HG03575 (cell line): Measurements from ENCODE around the gene TEX22.
"Not testable (repeated sequence)": the region's sequence is repeated elsewhere in the genome, so short reads cannot be mapped to it uniquely, and the experiment has no call there.

Experiments
- ATAC-seq: cut with Tn5 transposase; IDR thresholded peaks from one replicate; pipeline ENCODE4 v1.9.1; 2021; ENCODE audit not compliant: unreplicated experiment, insufficient number of reproducible peaks, low FRiP score; ENCODE audit errors: extremely low read depth

The TEX22 gene

DNA sequence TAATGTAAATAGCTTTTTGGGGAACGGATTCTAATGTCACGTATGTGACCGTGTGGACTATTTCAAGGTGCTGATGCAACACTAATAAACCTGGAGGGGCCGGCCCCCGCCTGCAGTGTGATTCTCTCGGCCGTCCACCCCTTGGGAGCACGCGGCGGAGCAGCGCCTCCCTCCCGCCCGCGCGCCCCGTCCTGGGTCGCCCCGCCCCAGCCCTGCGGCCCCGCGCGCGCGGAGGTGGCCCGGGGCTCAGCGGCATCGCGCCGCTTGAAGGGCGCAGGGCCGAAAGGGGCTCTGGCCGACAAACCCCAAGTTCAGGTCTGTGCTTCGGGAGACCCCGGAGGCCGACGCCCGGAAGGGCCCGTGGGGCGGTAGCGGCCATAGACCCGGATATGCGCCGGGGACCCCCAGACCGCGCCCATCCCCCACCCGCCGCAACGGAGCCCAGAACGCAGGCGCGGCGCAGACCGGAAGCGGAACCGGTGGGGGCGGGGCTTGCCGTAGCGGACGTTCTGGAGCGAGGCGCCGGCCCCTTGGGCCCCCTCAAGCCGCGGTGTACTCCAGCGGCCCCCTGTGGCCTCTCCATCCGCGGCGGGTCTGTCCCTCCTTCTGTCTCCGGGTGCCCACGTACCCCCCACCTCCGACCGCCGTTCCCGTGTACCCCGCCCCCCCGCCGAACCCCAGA lies at the start of gene TEX22:
Gene TEX22, plus strand, starts transcription at position 495 of the 682 bp plus-strand sequence. CDS start 803 bp downstream, outside the sequence.
- no peak for ATAC-seq

DNA sequence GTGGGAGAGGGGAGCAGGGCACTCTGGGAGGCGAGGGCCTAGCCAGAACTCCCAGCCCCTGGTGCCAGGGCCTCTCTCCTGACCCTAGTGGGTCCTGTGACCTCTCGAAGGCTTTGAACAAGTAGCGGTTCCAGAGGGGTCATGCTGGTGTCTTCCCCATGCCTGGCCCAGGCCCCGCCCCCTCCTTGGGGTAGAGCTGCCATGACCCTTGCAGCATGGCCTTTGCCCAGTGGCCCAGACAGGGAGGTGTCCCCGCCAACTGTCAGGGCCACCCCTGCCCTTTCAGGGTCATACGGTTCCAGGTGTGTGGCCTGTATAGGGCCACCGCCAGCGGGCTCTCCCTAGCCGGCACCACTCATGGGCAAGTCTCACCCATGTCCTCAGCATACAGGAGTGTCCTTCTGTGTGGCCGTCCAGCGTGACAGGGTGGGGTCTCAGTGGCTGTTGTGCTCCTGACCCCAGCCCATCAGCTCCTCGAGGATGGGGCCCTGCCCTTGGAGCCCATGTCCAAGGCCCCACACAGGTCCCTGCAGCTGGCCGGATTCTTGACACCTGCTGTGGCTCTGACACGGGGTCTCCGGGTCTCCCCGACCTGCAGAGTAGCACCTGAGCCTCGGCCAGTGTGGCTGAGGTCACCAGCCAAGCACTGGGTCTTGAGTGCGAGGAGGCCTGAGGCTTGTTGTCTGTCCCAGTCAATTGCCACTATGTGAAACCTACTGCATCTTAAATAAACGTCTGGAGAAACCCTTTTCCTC lies 49.2 kb upstream of the TEX22 start:
- no peak for ATAC-seq

DNA sequence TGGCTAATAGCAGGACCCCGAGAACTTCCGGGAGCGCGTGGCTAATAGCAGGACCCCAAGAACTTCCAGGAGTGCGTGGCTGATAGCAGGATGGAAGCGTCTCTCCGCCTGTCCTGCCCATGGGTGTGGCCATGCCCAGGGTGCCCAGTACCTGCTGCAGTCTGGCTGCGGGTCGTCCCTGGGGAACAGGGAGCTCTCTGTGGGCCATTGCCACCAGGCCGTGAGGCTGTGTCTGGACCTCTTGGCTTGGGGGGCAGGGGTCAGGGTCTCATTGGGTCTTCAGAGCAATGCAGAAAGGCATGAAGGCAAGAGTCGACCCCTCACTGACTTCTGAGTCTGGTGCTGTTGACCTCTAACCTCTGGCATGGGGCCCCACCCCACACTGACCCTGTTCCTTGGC lies 48.3 kb upstream of the TEX22 start:
- ATAC-seq, result no peak

DNA sequence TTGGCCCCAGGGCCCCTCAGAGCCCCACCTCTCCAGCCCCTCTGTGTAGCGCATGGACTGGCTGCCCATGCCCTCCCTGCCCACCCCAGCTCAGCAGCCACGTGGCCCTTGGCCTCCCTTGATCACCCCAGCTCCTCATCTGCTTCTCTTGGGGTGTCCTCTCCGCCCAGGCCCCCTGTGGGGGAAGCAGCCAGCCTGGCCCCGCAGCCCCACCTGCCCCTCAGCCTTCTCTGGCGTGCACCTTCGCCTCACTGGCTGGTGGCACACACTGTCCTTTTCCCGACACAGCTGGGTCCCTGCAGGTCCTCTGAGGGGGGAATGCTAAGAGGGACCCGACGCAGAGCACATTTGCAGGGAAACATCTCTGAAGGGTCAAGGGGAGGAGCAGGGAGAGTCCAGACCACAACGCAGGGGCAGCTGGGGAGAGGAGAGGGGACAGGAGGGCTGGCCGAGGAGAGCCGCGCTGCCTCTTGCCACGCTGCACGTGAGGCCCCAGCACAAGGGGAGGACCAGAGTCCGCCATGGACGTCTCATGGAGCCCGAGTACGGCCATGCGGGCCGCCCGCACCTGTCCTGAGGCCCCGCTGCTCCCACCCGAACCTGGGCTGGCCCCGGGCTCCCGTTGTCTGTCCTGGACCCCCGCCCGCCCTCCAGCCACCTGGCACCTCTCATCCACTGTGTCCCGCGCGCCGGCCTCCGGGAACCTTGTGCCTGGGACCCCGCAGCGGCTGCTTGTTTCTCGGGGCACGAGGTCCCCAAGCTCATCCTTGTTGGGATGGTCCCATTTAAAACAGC lies 47.7 kb upstream of the TEX22 start:
- no peak for ATAC-seq

GRCh38 chr14:105351410-105351809 lies 46.9 kb upstream of the TEX22 start:
- no peak for ATAC-seq

DNA sequence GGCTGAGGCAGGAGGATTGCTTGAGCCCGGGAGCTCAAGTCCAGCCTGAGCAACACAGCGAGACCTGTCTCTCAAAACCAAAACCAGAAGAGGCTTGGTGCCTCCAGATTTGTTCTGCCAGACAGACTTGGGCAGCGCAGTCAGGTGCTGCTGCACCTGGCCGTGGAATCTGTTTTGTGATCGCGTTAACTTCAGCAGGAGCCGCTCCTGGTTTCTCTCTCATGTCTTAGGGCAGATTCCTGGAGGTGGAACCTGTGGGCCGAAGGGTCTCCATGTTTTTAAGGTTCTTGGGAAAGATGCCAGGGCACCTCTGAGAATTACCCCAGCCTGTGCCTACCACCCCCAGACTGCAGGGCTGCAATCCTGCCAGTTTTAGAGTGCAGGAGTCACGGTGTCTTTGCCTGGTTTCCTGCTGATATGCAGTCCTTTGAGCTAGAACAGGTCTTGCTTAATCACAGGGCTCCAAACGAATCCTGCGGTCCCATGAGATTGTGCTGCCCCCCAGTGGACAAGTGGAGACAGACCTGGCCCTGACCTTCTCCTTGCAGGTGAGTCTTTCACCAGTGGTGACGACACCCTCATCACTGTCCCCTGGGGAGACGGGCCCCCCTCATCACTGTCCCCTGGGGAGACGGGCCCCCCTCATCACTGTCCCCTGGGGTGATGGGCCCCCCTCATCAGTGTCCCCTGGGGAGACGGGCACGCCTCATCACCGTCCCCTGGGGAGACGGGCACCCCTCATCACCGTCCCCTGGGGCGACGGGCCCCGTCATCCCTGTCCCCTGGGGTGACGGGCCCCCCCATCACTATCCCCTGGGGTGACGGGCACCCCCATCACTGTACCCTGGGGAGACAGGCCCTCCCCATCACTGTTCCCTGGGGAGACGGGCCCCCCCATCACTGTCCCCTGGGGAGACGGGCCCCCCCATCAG lies 46.2 kb upstream of the TEX22 start:
- ATAC-seq, result no peak

DNA sequence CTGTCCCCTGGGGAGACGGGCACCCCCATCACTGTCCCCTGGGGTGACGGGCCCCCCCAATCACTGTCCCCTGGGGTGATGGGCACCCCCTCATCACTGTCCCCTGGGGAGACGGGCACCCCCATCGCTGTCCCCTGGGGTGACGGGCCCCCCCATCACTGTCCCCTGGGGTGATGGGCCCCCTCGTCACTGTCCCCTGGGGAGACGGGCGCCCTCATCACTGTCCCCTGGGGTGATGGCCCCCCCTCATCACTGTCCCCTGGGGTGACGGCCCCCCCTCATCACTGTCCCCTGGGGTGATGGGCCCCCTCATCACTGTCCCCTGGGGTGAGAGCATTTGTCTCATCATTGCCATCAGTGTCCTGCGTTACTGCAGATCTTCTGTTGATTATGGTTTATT lies 45.2 kb upstream of the TEX22 start:
- ATAC-seq, result no peak

DNA sequence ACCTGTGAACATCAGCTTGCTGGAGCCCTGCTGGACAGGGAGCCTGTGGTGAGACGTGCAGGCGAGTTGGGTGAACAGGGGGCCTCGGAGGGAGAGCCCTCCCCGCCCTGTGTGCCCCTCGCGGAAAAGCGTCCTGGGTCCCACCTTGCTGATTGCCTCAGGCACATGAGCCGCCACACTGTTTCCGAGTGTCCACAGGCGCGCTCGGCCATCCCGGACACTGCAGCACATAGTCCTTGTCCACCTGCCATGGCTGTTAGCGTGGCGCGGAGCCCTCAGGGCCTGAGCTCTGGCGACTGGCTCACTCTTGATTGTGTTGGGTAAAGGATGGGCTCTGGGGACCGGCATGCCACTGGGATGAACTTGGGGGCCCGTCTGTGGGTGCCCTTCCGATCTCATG lies 43.8 kb upstream of the TEX22 start:
- no peak for ATAC-seq

GRCh38 chr14:105355049-105355575 lies 43.2 kb upstream of the TEX22 start:
- no peak for ATAC-seq

- no peak for ATAC-seq
These were observed 42.3 kb upstream of the TEX22 start for GRCh38 chr14:105355850-105356604.

- ATAC-seq, result no peak
These were observed 41.4 kb upstream of the TEX22 start for GRCh38 chr14:105356927-105357326.

- ATAC-seq, result no peak
These were observed 40.7 kb upstream of the TEX22 start for GRCh38 chr14:105357626-105358025.

DNA sequence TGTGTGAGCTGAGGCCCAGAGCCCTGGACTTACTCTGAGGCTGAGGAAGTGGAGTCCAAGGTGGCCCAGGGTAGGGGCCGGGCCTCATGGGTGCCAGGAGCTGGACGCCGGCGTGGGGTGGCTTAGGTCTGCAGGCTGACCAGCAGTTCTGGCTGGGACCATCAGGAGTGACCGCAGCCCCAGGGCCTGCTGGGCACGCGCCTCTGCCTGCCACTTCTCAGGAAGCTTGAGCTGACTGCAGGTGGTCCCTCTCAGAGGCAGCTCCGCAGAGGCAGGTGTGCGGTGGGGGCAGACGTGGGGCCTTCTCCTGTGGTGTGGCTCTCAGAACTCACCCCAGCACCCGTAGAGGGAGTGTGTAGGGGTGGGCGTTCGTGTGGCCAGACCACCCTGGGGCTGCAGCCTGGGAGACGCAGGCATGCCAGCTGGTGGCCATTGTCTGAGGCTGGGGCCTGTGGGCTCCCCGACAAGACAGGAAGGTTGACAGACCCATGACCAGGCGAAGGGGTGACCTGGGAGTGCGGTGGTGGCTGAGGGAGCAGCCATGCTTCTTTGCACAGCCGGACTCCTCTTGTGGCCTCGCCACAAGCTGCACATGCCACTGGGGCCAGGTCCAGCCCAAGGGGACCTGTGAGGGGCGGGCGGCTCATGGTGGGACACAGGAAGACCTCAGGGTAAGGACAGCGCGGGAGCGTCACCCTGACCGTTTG lies 40.0 kb upstream of the TEX22 start:
- ATAC-seq, result no peak

DNA sequence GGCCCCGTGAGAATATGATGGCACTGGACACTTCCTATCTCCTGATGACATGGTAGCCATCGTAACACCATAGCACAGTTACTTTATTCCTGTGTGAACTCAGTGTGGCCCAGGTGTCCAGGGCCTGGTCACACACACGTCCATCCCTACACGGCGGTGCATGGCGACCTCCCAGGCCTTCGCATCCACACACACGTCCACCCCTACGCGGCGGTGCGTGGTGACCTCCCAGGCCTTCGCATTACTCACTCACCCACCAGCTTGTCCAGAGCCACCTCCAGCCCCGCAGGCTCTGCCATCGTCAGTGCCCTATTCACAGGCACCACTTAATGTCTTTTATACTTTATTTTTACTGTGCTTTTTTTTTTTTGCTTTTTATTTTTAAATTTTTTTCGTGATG lies 39.4 kb upstream of the TEX22 start:
- no peak for ATAC-seq

GRCh38 chr14:105361412-105361811 lies 36.9 kb upstream of the TEX22 start:
- ATAC-seq, result not testable (repeated sequence)

DNA sequence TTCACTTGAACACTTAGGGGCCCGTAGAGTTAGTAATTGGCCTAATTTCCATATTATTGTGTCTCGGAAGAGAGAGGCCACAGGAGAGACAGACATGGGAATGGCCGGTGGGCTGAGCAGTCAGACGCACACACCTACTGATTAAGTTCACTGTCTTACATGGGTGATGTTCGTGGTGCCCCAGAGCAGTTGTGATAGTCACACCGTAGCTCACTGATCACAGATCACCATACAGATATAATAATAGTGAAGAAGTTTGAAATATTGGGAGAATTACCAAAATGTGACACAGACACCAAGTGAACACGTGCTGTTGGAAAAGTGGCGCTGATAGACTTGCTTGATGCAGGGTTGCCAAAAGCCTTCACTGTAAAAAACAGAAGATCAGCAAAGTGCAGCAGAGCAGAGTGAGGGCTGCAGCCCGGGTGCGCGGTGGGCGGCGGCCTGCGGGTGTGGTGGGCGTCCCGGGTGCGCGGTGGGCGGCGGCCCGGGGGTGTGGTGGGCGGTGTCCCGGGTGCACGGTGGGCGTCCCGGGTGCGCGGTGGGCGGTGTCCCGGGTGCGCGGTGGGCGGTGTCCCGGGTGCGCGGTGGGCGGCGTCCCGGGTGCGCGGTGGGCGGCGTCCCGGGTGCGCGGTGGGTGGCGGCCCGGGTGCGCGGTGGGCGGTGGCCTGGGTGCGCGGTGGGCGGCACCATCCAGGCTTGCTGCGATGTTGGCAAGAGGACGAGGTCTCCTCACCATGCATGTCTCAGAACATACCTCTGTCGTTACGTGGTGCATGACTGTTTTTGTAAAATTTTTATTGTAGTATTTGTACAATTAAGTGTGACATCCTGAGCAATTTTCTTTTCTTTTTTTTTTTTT lies 34.3 kb upstream of the TEX22 start:
- no peak for ATAC-seq

GRCh38 chr14:105365101-105365500 lies 33.2 kb upstream of the TEX22 start:
- no peak for ATAC-seq
